Measurements from ENCODE around the gene JMJD4. TPM values are rescaled to one million over a fixed set of nuclear protein-coding genes. Genes with fewer than 3 reads are reported as not detected.

Gene JMJD4
- total RNA-seq, 1 donor from 2014 or later: 33.9 TPM

GRCh38 chr1:227766653-227767277 lies 31.7 kb upstream of the JMJD4 start:
- peak overlapping the region; percentile 53 for H3K4me3 Mint-ChIP-seq
- no peaks in the 10 kb centered on the region for H3K9me3 Mint-ChIP-seq
- no peaks in the 10 kb centered on the region for H3K27me3 Mint-ChIP-seq (ENCODE audit: insufficient read depth)
- intact Hi-C loops (cut with micrococcal nuclease): loop anchor here (1.0 to 10.0 kb wide), 5 partner anchors 22 to 718 kb away; partner anchors contain the start of genes ARF1, JMJD4, RNF187 and SNAP47
- H3K4me1 Mint-ChIP-seq (ENCODE audit: low read depth): peaks cover 66% of the 10 kb centered on the region
- peaks cover 33% of the 10 kb centered on the region for H3K36me3 Mint-ChIP-seq (ENCODE audit: low read depth)
- peak overlapping the region; percentile 74 for H3K27ac Mint-ChIP-seq
- DNase-seq (ENCODE audit: low spot score): no peak

- peaks cover 72% of the 10 kb centered on the region for H3K4me1 Mint-ChIP-seq (ENCODE audit: low read depth)
- H3K9me3 Mint-ChIP-seq: no peaks in the 10 kb centered on the region
- H3K27ac Mint-ChIP-seq: peak overlapping the region; percentile 74
- peak; percentile 79 for DNase-seq (ENCODE audit: low spot score)
- intact Hi-C loops (cut with micrococcal nuclease): loop anchor here (1.0 to 10.0 kb wide), 5 partner anchors 22 to 719 kb away; partner anchors contain the start of genes ARF1, JMJD4, RNF187 and SNAP47
- peak overlapping the region; percentile 53 for H3K4me3 Mint-ChIP-seq
- no peaks in the 10 kb centered on the region for H3K27me3 Mint-ChIP-seq (ENCODE audit: insufficient read depth)
- peaks cover 39% of the 10 kb centered on the region for H3K36me3 Mint-ChIP-seq (ENCODE audit: low read depth)
Measured at GRCh38 chr1:227766015-227766634, 31.0 kb upstream of the JMJD4 start.

- Mint-ChIP-seq H3K4me1 (ENCODE audit: low read depth) (peaks cover 79% of the 10 kb centered on the region), H3K27ac (no peak overlapping the region), H3K4me3 (no peak overlapping the region), H3K9me3 (no peaks in the 10 kb centered on the region), H3K36me3 (ENCODE audit: low read depth) (peaks cover 41% of the 10 kb centered on the region), H3K27me3 (ENCODE audit: insufficient read depth) (no peaks in the 10 kb centered on the region)
- DNase-seq (ENCODE audit: low spot score): no peak
- intact Hi-C loops (cut with micrococcal nuclease): loop anchor here (1.0 to 10.0 kb wide), 5 partner anchors 23 to 719 kb away; partner anchors contain the start of genes ARF1, JMJD4, RNF187 and SNAP47
Measured at GRCh38 chr1:227765261-227766014, 30.3 kb upstream of the JMJD4 start.

- H3K27me3 Mint-ChIP-seq (ENCODE audit: insufficient read depth): no peaks in the 10 kb centered on the region
- H3K27ac Mint-ChIP-seq: peak overlapping the region; percentile 48
- H3K4me1 Mint-ChIP-seq (ENCODE audit: low read depth): peaks cover 90% of the 10 kb centered on the region
- H3K4me3 Mint-ChIP-seq: peak overlapping the region; percentile 42
- peaks cover 50% of the 10 kb centered on the region for H3K36me3 Mint-ChIP-seq (ENCODE audit: low read depth)
- no peak for DNase-seq (ENCODE audit: low spot score)
- H3K9me3 Mint-ChIP-seq: no peaks in the 10 kb centered on the region
- intact Hi-C loops (cut with micrococcal nuclease): loop anchor here (5.0 to 10.0 kb wide), 5 partner anchors 168 to 721 kb away; partner anchors contain the start of genes ARF1, RNF187 and TRIM11
Measured at GRCh38 chr1:227764019-227764391, 28.9 kb upstream of the JMJD4 start.

GRCh38 chr1:227763246-227764018 lies 28.3 kb upstream of the JMJD4 start:
- no peak for DNase-seq (ENCODE audit: low spot score)
- intact Hi-C loops (cut with micrococcal nuclease): loop anchor here (5.0 to 10.0 kb wide), 5 partner anchors 169 to 721 kb away; partner anchors contain the start of genes ARF1, RNF187 and TRIM11
- Mint-ChIP-seq H3K9me3 (no peaks in the 10 kb centered on the region), H3K36me3 (ENCODE audit: low read depth) (peaks cover 50% of the 10 kb centered on the region), H3K4me3 (peak overlapping the region; percentile 42), H3K4me1 (ENCODE audit: low read depth) (peaks cover 91% of the 10 kb centered on the region), H3K27ac (peak overlapping the region; percentile 21), H3K27me3 (ENCODE audit: insufficient read depth) (no peaks in the 10 kb centered on the region)

GRCh38 chr1:227762231-227762911 lies 27.3 kb upstream of the JMJD4 start:
- Mint-ChIP-seq H3K36me3 (ENCODE audit: low read depth) (peaks cover 47% of the 10 kb centered on the region), H3K9me3 (no peaks in the 10 kb centered on the region), H3K27me3 (ENCODE audit: insufficient read depth) (no peaks in the 10 kb centered on the region), H3K4me1 (ENCODE audit: low read depth) (peaks cover 91% of the 10 kb centered on the region), H3K4me3 (peak overlapping the region; percentile 47), H3K27ac (peak overlapping the region; percentile 77)
- DNase-seq (ENCODE audit: low spot score): peak; percentile 81
- intact Hi-C loops (cut with micrococcal nuclease): loop anchor here (1.0 to 10.0 kb wide), 11 partner anchors 14 to 722 kb away; partner anchors contain the start of genes ARF1, JMJD4, RNF187 and SNAP47

- Mint-ChIP-seq H3K4me3 (no peak overlapping the region), H3K27me3 (ENCODE audit: insufficient read depth) (no peaks in the 10 kb centered on the region), H3K4me1 (ENCODE audit: low read depth) (peaks cover 86% of the 10 kb centered on the region), H3K27ac (peak overlapping the region; percentile 71), H3K9me3 (no peaks in the 10 kb centered on the region), H3K36me3 (ENCODE audit: low read depth) (peaks cover 47% of the 10 kb centered on the region)
- no peak for DNase-seq (ENCODE audit: low spot score)
- intact Hi-C loops (cut with micrococcal nuclease): loop anchor here (1.0 to 10.0 kb wide), 11 partner anchors 13 to 723 kb away; partner anchors contain the start of genes ARF1, JMJD4, RNF187 and SNAP47
Measured at GRCh38 chr1:227761621-227762230, 26.6 kb upstream of the JMJD4 start.

- H3K9me3 Mint-ChIP-seq: no peaks in the 10 kb centered on the region
- intact Hi-C loops (cut with micrococcal nuclease): loop anchor here (5.0 to 10.0 kb wide), 5 partner anchors 172 to 724 kb away; partner anchors contain the start of genes ARF1, RNF187 and TRIM11
- peak overlapping the region; percentile 65 for H3K27ac Mint-ChIP-seq
- no peak for DNase-seq (ENCODE audit: low spot score)
- H3K36me3 Mint-ChIP-seq (ENCODE audit: low read depth): peaks cover 51% of the 10 kb centered on the region
- no peak overlapping the region for H3K4me3 Mint-ChIP-seq
- H3K27me3 Mint-ChIP-seq (ENCODE audit: insufficient read depth): no peaks in the 10 kb centered on the region
- peaks cover 73% of the 10 kb centered on the region for H3K4me1 Mint-ChIP-seq (ENCODE audit: low read depth)
Measured at GRCh38 chr1:227760377-227760776, 25.3 kb upstream of the JMJD4 start.

- H3K9me3 Mint-ChIP-seq: no peaks in the 10 kb centered on the region
- H3K27ac Mint-ChIP-seq: peak overlapping the region; percentile 65
- DNase-seq (ENCODE audit: low spot score): no peak
- intact Hi-C loops (cut with micrococcal nuclease): loop anchor here (5.0 to 10.0 kb wide), 6 partner anchors 173 to 815 kb away; partner anchors contain the start of genes ARF1, COQ8A, RNF187 and TRIM11
- H3K4me3 Mint-ChIP-seq: peak overlapping the region; percentile 33
- H3K27me3 Mint-ChIP-seq (ENCODE audit: insufficient read depth): no peaks in the 10 kb centered on the region
- peaks cover 51% of the 10 kb centered on the region for H3K36me3 Mint-ChIP-seq (ENCODE audit: low read depth)
- H3K4me1 Mint-ChIP-seq (ENCODE audit: low read depth): peaks cover 67% of the 10 kb centered on the region
Measured at GRCh38 chr1:227759341-227760300, 24.5 kb upstream of the JMJD4 start.

GRCh38 chr1:227758366-227758765 lies 23.3 kb upstream of the JMJD4 start:
- peak overlapping the region; percentile 52 for H3K4me3 Mint-ChIP-seq
- no peak for DNase-seq (ENCODE audit: low spot score)
- intact Hi-C loops (cut with micrococcal nuclease): loop anchor here (10.0 kb wide), 1 partner anchor 814 kb away; the partner anchor contains the start of gene COQ8A
- no peaks in the 10 kb centered on the region for H3K9me3 Mint-ChIP-seq
- H3K27me3 Mint-ChIP-seq (ENCODE audit: insufficient read depth): no peaks in the 10 kb centered on the region
- H3K36me3 Mint-ChIP-seq (ENCODE audit: low read depth): peaks cover 45% of the 10 kb centered on the region
- no peak overlapping the region for H3K27ac Mint-ChIP-seq
- peaks cover 67% of the 10 kb centered on the region for H3K4me1 Mint-ChIP-seq (ENCODE audit: low read depth)

Measured in activated T-helper 1 cell treated with anti-CD3 and anti-CD28 coated beads, Interleukin-12 subunit alpha, Interleukin-12 subunit beta, Interleukin-2, Interleukin-4 antibody, amounts not matched to agents 30 ng/mL and 10 ng/mL and 1 ng/mL, durations not matched to agents 14 hours and 24 hours and 36 hours (primary cell).